ENCODE measurements around the gene HSF4. TPM values are rescaled to one million over a fixed set of nuclear protein-coding genes. Genes with fewer than 3 reads are reported as not detected.

HSF4 gene
- total RNA-seq, 1 donor from 2014 or later: 2.0 TPM

DNA sequence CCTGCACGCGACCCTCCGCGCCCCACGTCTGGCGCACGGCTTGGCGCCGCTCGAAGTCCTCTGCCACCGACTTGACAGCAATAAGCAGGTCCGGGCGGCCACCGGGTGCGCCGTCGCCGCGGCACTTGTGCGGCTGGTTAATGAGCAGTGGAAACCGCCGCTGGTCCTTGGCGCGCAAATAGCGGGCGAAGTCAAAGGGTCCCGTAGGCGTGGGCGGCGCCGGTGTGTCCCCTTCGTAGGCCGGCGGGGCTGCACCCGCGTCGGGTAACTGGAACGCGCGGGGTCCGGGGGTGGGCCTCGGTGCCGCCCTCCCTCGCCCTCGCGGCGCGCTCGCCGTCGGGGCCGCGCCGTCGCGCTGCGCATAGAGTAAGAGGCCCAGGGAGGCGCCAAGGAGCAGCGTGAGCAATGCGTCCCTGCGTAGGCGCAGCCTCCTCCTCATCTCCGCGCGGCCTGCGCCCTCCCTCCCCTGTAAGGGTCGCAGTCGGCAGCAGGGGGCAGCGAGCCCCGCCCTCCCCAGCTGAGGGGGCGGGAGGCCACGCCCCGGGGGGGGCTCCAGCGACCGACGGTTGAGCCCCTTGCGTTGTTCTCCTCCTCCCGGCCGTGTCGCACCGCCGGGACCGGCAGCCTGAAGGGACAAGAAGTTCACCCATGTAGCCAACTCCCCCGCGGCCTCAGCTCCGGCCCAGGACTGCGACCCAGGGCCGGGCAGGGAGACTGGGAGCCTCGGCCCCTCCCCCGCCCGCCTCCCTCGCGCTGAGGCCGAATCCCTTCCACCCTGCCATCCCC is 14.3 kb upstream of the HSF4 start:
- DNase-seq (ENCODE audit: low read depth in 2 of 2): peak in 1 of 2 donors; percentile 47

DNA sequence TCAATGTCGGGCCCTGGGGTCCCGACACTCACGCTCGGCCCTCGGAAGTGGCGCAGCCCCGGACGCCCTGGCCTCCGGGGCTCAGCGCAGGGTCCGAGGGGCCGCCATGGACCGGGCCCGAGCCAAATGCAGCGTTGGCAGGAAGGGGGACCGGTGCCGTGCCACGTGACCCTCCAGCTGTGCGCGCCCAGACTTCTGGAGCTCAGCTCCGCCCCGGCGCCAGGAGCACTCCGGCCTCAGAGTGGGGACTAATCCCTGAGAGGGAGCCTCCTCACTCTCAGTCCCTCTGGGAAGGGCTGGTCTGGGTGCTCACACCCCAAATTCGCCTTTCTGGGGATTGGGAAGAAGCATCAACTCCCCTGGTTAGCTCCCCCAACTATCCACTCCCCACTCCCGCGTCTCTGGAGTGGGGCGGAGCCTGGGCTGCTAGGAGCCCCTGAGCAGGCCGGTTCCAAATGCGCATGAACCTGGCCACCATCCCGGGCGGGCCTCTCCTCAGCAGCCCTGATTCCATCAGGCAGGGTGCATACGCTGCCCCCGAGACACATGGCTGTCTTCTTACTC is 13.6 kb upstream of the HSF4 start, which contains the start of gene B3GNT9:
B3GNT9 (minus strand) TSS at position 166 of the 564 bp plus-strand sequence. CDS start 513 bp downstream, outside the sequence.
- DNase-seq (ENCODE audit: low read depth in 2 of 2): peak in 1 of 2 donors; percentile 43

DNA sequence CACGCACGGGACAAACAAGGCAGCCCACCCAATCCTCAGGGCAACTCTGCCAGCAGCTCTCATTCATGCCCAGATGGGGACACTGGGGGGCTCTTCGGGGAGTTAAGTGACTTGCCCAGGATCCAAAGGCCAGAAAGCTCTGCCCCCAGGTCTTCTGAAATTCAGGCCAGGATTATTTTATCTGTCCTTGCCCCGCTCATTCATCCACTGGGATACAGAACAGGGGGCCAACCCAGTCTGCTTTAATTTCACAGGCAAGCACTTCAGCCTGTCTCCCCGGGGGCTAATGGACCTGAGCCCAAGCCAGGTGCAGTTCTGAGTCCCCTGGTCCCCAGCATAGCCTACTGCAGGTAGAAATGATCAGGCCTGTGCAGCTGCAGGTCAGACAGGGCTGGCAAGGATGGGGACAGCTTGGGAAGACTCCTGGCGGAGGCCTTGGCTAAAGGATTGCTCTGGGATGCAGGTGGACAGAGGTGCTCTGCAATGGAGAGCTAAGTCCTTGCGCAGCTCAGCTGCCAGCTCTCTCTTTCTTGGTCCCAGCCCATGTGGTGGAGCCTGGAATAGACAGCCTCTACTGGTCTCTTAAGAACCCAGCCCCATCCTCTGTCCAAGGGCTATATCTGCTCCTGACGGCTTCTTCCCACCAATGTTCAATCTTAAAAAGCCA is 13.0 kb upstream of the HSF4 start:
- no peak for DNase-seq (ENCODE audit: low read depth in 2 of 2)

DNA sequence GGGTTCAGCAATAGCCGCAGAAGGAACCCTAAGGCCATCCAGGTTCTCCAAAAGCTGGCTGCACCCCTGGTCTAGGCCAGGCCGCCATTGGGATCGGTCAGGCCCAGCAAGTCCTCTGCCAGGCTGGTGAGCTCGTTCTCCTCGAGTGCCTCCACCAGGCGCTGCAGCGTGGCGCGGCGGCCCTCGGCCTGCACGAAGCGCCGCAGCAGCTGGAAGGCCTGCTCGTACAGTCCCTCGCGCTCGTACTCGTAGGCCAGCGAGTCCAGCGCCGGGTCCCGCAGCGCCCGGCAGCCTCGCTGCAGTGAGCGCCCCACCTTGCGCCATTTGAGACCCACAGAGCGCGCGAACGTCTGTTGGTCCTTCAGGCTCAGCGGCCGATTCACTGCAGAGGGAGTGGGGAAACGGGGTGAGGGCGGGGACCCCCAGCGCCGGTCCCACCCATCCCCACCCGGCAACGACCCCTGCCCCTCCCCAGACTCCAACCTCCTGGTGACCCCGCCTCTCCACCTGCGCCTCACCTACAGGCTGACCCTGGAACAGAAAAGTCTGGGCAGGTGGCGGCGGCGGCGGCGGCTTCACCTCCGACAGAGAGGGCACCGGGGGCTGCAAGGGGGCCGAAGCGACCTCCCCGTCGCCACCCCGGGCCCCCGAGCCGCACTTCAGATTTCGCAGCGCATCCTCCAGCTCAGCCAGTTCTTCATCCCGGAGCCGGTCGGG is 9.8 kb upstream of the HSF4 start:
- no peak for DNase-seq (ENCODE audit: low read depth in 2 of 2)

- DNase-seq (ENCODE audit: low read depth in 2 of 2): peak; percentile 77 to 86
Observed at GRCh38 chr16:67155295-67156142, 9.0 kb upstream of the HSF4 start.

DNA sequence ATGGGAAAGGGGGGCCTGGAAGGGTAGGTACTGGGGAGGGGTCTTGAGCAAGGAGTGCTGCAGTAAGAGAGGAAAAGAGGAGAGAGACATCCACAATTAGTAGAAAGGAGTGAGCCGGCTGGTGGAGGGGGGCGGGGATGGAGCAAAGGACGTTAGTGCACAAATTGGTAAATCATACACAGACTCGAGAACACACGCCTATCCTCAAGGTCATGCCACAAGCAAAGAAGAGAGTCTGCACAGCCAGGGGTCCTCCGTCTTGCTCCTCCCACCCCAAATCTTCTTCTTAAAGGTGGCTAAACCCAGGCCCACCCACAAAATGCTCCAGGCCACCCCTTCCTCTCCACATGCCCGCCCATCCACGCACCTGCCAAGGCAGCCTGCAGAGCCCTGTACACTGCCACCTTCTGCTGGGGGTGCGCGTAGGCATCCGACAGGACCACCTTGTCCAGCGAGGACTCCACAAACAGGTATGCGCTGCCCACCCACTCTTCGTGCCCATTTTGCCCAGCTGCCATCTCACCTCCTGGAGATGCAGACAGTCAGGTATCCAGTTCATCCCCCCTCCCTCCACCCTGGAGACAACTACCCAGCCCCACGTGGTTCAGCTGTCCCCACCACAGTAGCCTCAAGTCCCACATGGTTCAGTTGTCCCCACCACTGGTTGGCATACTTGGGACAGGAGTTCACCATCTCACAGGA is 8.3 kb upstream of the HSF4 start:
- no peak for DNase-seq (ENCODE audit: low read depth in 2 of 2)

DNA sequence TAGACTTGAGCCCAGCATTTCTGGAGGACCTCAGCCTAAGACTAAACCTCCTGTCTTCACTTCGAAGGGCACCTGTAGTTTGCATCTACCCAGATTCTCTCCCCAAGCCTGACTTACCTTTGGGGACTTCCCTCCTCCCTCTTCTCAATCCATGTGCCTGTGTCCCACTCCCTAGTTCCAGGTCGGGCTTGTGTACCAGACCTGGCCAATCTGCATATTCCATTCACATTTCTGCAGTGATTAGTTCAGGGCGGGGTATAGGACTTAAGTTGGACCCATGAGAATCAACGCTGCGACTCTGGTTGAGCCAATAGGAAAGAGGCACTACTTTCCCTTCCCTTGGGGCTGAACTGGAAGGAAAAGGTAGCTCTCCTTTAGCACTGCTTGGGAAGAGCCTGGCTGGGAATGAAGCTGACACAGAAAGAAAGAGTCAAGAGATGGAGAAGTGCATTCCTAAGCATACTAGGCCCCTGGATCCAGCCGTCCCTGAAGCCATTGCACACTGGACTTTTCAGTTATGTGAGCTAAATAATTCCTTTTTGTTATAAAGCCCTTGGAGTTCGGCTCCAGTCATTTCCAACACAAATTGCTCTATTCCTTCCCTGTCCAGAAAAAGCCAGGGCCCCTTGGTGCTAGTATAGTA is 7.3 kb upstream of the HSF4 start:
- no peak for DNase-seq (ENCODE audit: low read depth in 2 of 2)

- no peak for DNase-seq (ENCODE audit: low read depth in 2 of 2)
Observed at GRCh38 chr16:67157892-67158635, 6.5 kb upstream of the HSF4 start.

DNA sequence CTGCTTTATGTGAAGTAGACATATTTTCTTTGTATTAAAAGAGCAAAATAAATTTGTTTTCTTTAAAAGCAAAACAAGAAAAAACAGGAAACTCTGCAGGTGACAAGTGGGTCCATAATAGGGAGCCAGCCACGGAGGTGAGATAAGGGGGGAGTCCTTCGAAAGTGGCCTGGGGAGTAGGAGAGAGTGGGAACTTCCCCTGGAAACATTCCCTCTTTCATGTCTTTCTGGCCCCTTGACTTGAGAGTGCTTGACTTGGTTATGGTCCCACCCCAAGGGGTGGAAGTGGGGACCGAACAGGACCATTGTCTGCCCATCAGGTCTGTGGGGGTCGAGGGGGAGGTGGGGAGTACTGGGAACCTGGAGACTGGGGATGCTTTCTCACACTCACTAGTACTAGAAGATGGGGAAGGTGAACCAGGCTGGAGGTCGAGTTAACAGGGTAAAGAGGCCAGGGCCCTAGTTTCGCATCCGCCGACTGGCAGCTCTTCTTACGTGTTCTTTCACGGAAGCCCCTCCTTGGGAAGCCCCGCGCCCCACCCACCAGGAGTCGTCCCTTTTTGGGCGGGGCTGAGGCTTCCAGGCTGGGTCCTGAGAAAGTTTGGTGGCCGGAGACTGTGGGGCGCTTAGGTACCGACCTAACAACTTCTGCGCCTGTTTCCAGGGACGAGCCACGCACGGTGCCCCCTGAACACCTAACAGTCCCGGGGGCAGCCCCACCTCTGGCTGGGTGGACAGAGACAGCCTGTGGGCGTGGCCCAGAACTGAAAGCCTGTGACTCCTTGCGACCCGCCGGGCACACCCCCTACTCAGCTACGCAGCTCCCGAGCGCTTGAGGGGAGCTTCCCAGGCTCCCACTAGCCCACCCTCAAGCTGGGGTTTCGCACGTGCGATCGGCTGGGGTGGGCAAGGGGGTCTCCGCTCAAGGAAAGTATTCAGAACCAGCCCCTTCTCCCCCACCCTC is 5.6 kb upstream of the HSF4 start:
- DNase-seq (ENCODE audit: low read depth in 2 of 2): peak in 1 of 2 donors; percentile 42

- no peak for DNase-seq (ENCODE audit: low read depth in 2 of 2)
Observed at GRCh38 chr16:67161595-67162058, 2.9 kb upstream of the HSF4 start.

GRCh38 chr16:67162506-67163163 is 1.9 kb upstream of the HSF4 start:
- no peak for DNase-seq (ENCODE audit: low read depth in 2 of 2)

DNA sequence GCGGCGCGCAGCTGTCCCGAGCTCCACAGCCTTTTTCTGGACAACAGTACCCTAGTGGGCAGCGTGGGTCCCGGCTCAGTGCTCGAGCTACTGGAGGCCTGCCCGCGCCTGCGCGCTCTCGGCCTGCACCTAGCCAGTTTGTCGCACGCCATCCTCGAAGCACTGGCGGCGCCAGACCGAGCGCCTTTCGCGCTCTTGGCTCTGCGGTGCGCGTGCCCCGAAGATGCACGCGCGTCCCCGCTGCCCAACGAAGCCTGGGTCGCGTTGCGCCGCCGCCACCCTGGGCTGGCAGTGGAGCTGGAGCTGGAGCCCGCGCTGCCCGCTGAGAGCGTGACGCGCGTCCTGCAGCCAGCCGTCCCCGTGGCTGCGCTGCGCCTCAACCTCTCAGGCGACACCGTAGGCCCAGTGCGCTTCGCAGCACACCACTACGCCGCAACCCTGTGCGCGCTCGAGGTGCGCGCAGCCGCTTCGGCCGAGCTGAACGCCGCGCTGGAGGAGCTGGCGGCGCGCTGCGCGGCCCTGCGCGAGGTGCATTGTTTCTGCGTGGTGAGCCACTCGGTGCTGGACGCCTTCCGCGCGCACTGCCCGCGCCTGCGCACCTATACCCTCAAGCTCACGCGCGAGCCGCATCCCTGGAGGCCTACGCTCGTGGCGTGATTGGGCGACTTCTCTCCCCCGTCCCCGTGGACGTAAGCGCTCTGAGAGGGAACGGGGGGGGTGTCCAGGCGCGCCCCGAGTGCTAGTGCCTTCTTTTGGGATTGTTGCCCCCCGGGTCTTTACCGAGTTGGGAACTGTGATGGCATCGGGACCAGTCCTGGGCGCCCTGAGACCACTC is 1.2 kb upstream of the HSF4 start:
- DNase-seq (ENCODE audit: low read depth in 2 of 2): peak; percentile 62 to 73

GRCh38 chr16:67163999-67164558 is 466 bp upstream of the HSF4 start:
- DNase-seq (ENCODE audit: low read depth in 2 of 2): no peak

- no peak for DNase-seq (ENCODE audit: low read depth in 2 of 2)
Observed at GRCh38 chr16:67165121-67166078, 855 bp downstream of the HSF4 start.

GRCh38 chr16:67166110-67166547 is 1.6 kb downstream of the HSF4 start:
- DNase-seq (ENCODE audit: low read depth in 2 of 2): no peak

Measured in lung microvascular endothelial cell (primary cell).